Endothelial cell of umbilical vein (primary cell): ENCODE measurements around the gene RAI1. TPM values are rescaled to one million over a fixed set of nuclear protein-coding genes. Genes with fewer than 3 reads are reported as not detected.

Experiments used
- BruUV-seq: library from RNA; stranded (reverse); fragments of 400-500 nt; replicated peaks from 2 replicates; lab custom pipeline; 2021; lab: Mats Ljungman, UMichigan
- CTCF ChIA-PET: fragments of 300-600, 350-600 bp; sonication (Branson Sonifier 250); formaldehyde crosslinking; loops from one replicate; lab custom pipeline; 2021; ENCODE audit warnings: antibody characterized with exemption, inconsistent platforms; lab: Charles Lee
- POLR2A ChIA-PET: fragments of 300-600, 350-600 bp; sonication (Branson Sonifier 250); formaldehyde crosslinking; loops from one replicate; lab custom pipeline; 2021; ENCODE audit warnings: antibody characterized with exemption, inconsistent platforms; lab: Charles Lee
- DNase-seq: peaks from one replicate; pipeline ENCODE4 v3.0.0-alpha.2; 2011; ENCODE audit warnings: low read depth, low spot score
- FAIRE-seq: peaks from 2 replicates; lab custom pipeline; 2011; peaks lifted over from hg19 to GRCh38; lab: Jason Lieb, UNC
- H2AFZ ChIP-seq: 2 replicates; pipeline ENCODE4 v1.6.0; 2012; ENCODE audit warnings: low read depth, low read length, control low read depth, inconsistent platforms
- H3K27ac ChIP-seq: 2 replicates; pipeline ENCODE4 v1.5.1; 2011; ENCODE audit warnings: low read depth, mild to moderate bottlenecking, control low read depth, low read length, moderate library complexity; ENCODE audit not compliant: insufficient read depth
- H3K27me3 ChIP-seq, 2 experiments: 2 replicates each; pipeline versions ENCODE4 v1.6.0 to v1.6.1; 2011; ENCODE audit warnings: low read length in 2 of 2, mixed read lengths in 1 of 2; ENCODE audit not compliant: control insufficient read depth in 2 of 2, insufficient read depth in 2 of 2
- H3K36me3 ChIP-seq, 2 experiments: 2 replicates in 1 of 2; 3 replicates in 1 of 2; pipeline ENCODE4 v1.5.1; 2011; ENCODE audit warnings: low read length in 2 of 2, mild to moderate bottlenecking in 1 of 2, moderate library complexity in 1 of 2; ENCODE audit not compliant: control insufficient read depth in 2 of 2, insufficient read depth in 2 of 2; ENCODE audit errors: extremely low read depth in 1 of 2
- H3K4me1 ChIP-seq: 3 replicates; pipeline ENCODE4 v1.5.1; 2011; ENCODE audit warnings: mild to moderate bottlenecking, low read length; ENCODE audit not compliant: control insufficient read depth, insufficient read depth; ENCODE audit errors: extremely low read depth
- H3K4me2 ChIP-seq: 2 replicates; pipeline ENCODE4 v1.6.1; 2011; ENCODE audit warnings: low read length, control low read depth, mixed read lengths; ENCODE audit not compliant: insufficient read depth
- H3K4me3 ChIP-seq, 3 experiments: fragments of 200-600 bp in 1 of 3; sonication (generic), shearing (Covaris generic) in 1 of 3; replicated peaks in 1 of 3; 2 replicates each; pipeline ENCODE4 v1.5.1; 2011 to 2016; ENCODE audit warnings: control low read depth in 3 of 3, low read length in 3 of 3, mild to moderate bottlenecking in 2 of 3, inconsistent platforms in 1 of 3, low read depth in 1 of 3, moderate library complexity in 1 of 3; ENCODE audit not compliant: insufficient read depth in 1 of 3
- H3K79me2 ChIP-seq: 2 replicates; pipeline ENCODE4 v1.6.0; 2012; ENCODE audit warnings: low read length, inconsistent platforms; ENCODE audit not compliant: control insufficient read depth, insufficient read depth
- H3K9ac ChIP-seq: replicated peaks from 2 replicates; pipeline ENCODE3; 2011; ENCODE audit warnings: low read length, control low read depth; ENCODE audit not compliant: insufficient read depth; ENCODE audit errors: extremely low read depth
- H3K9me1 ChIP-seq: replicated peaks from 3 replicates; pipeline ENCODE4 v1.6.0; 2011; ENCODE audit warnings: mild to moderate bottlenecking, low read length; ENCODE audit not compliant: control insufficient read depth, insufficient read depth; ENCODE audit errors: extremely low read depth
- H3K9me3 ChIP-seq: replicated peaks from 2 replicates; pipeline ENCODE4 v1.5.1; 2012; ENCODE audit warnings: low read length, inconsistent platforms; ENCODE audit not compliant: control insufficient read depth, insufficient read depth
- H4K20me1 ChIP-seq: replicated peaks from 2 replicates; pipeline ENCODE3; 2011; ENCODE audit warnings: mild to moderate bottlenecking, low read length; ENCODE audit not compliant: control insufficient read depth, insufficient read depth; ENCODE audit errors: extremely low read depth
- CTCF ChIP-seq, 2 donors: IDR thresholded peaks; 1 replicate in 1 of 2; 2 replicates in 1 of 2; pipeline ENCODE4 v1.5.1; 2011; ENCODE audit warnings: low read length in 2 of 2, mild to moderate bottlenecking in 2 of 2, moderate library complexity in 2 of 2, control low read depth in 1 of 2, inconsistent platforms in 1 of 2, low read depth in 1 of 2; ENCODE audit not compliant: insufficient read depth in 1 of 2; ENCODE audit errors: extremely low read depth in 1 of 2
- EZH2 ChIP-seq: IDR thresholded peaks from 2 replicates; pipeline ENCODE4 v1.6.1; 2012; ENCODE audit warnings: borderline replicate concordance, low read depth, mild to moderate bottlenecking, moderate library complexity, low read length, inconsistent platforms; ENCODE audit not compliant: severe bottlenecking
- FOS ChIP-seq: IDR thresholded peaks from 2 replicates; pipeline ENCODE4 v1.6.1; 2011; ENCODE audit warnings: mild to moderate bottlenecking, low read length, moderate library complexity, borderline replicate concordance; ENCODE audit not compliant: insufficient read depth
- GATA2 ChIP-seq: IDR thresholded peaks from 2 replicates; pipeline ENCODE4 v1.7.0; 2011; ENCODE audit warnings: low read depth, mild to moderate bottlenecking, moderate library complexity, mixed read lengths, low read length; ENCODE audit not compliant: insufficient read length, insufficient read depth
- JUN ChIP-seq: IDR thresholded peaks from 2 replicates; pipeline ENCODE4 v1.6.1; 2011; ENCODE audit warnings: borderline replicate concordance, low read depth; ENCODE audit not compliant: insufficient read length, insufficient read depth
- MAX ChIP-seq: IDR thresholded peaks from 2 replicates; pipeline ENCODE4 v1.6.1; 2011; ENCODE audit not compliant: insufficient read depth, insufficient read length
- MYC ChIP-seq: IDR thresholded peaks from one replicate; pipeline ENCODE4 v1.6.1; 2011; ENCODE audit warnings: mild to moderate bottlenecking, low read depth, low read length
- POLR2A ChIP-seq: IDR thresholded peaks from 2 replicates; pipeline ENCODE4 v1.6.1; 2012; ENCODE audit warnings: low read depth, mild to moderate bottlenecking, control low read depth, low read length
- POLR2AphosphoS5 ChIP-seq: IDR thresholded peaks from 2 replicates; pipeline ENCODE4 v1.6.1; 2012; ENCODE audit warnings: low read depth, mild to moderate bottlenecking, control low read depth, low read length, moderate library complexity; ENCODE audit not compliant: insufficient read depth
- dilution Hi-C: fragments of 300-500 bp; cut with MboI; formaldehyde crosslinking; loops from one replicate; pipeline ENCODE4 v1.15.0; 2019; ENCODE audit warnings: low sequenced_read_pairs; ENCODE audit not compliant: extremely low pct_ligation_motif_present
- intact Hi-C: fragments of 100-400 bp; cut with micrococcal nuclease; formaldehyde crosslinking; loops from one replicate; pipeline ENCODE4 v1.10.0; 2022
- polyA plus RNA-seq, 4 experiments: library from polyadenylated mRNA; depleted of rRNA in 3 of 4; stranded (reverse) in 3 of 4; unstranded in 1 of 4; fragments of >200 nt; gene quantifications; 2 replicates each; pipeline versions ENCODE4 v1.2.1 to v1.2.3, GENCODE V29; 2011 to 2012; ENCODE audit warnings: missing spikeins in 1 of 4
- total RNA-seq: library from RNA; stranded (reverse); gene quantifications from 2 replicates; pipeline ENCODE4 v1.2.3, GENCODE V29; 2021

The RAI1 gene
- total and polyA plus RNA-seq, 2 donors (not counting 3 experiments of a cell fraction or from before 2014, with no cell fraction given), result 7.8 to 43.3 TPM

- BruUV-seq, result no TSS peak
- no peaks in the 10 kb centered on the region for H3K9me3 ChIP-seq
- H3K9ac ChIP-seq, result no peak overlapping the region
- no peak overlapping the region for H3K4me2 ChIP-seq
- H2AFZ ChIP-seq, result no peak overlapping the region
- H4K20me1 ChIP-seq, result no peaks in the 10 kb centered on the region
- CTCF ChIA-PET, result interaction anchor here (0.9 to 2.9 kb wide), 6 partner anchors 11 to 99 kb away, joined by 3 to 11 read pairs (median 4); partner anchors contain the start of gene SREBF1
- intact Hi-C loops (loop anchor here (1.0 kb wide), 1 partner anchor 21 kb away; no protein-coding TSS in a partner anchor), dilution Hi-C loops (no loop called here)
- H3K4me3 ChIP-seq, result no peak overlapping the region
- POLR2A ChIA-PET, result no interaction called here
- H3K36me3 ChIP-seq, result peaks cover 11 to 19% of the 10 kb centered on the region in 2 experiments
- FAIRE-seq, result no peak
- no peaks in the 10 kb centered on the region for H3K27me3 ChIP-seq
- H3K4me1 ChIP-seq, result peaks cover 29% of the 10 kb centered on the region
- no peak for DNase-seq
- H3K9me1 ChIP-seq, result no peaks in the 10 kb centered on the region
- H3K79me2 ChIP-seq, result peaks cover 34% of the 10 kb centered on the region
- TF ChIP-seq POLR2A (no peak), JUN (no peak), MAX (no peak), GATA2 (no peak), MYC (no peak), POLR2AphosphoS5 (no peak), CTCF (IDR thresholded peaks at IDR 0.05; ENCODE audit: extremely low read depth in 1 of 2, insufficient read depth in 1 of 2, low read depth in 1 of 2, low read length in 2 of 2) (no peak), FOS (no peak), EZH2 (no peak)
- H3K27ac ChIP-seq, result no peak overlapping the region
Observed at GRCh38 chr17:17820046-17820445, 138.8 kb downstream of the RAI1 start.
